Measurements from ENCODE around the gene DUOXA1. TPM values are rescaled to one million over a fixed set of nuclear protein-coding genes. Genes with fewer than 3 reads are reported as not detected.

DUOXA1 gene, protein sequence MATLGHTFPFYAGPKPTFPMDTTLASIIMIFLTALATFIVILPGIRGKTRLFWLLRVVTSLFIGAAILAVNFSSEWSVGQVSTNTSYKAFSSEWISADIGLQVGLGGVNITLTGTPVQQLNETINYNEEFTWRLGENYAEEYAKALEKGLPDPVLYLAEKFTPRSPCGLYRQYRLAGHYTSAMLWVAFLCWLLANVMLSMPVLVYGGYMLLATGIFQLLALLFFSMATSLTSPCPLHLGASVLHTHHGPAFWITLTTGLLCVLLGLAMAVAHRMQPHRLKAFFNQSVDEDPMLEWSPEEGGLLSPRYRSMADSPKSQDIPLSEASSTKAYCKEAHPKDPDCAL
- total RNA-seq = 1 to 10 TPM; 1.1 to 2.1 TPM
- long read RNA-seq, partial matches to known transcripts = 1 of 2 reads
- long read RNA-seq, other reads (novel, unspliced or antisense) = 1 of 2 reads

- intact Hi-C loops (cut with DNase I) = no loop called here
- DNase-seq = peak; percentile 64
- peak; percentile 84 to 96 for ATAC-seq
These were observed at the start of gene DUOXA1, which contains the start of gene DUOX1 for GRCh38 chr15:45129651-45130129. Gene DUOXA1, minus strand, starts transcription at chr15:45129879. Its CDS starts 6,865 bp downstream, at chr15:45123014. Gene DUOX1, plus strand, starts transcription at chr15:45129994. Its CDS starts 1,973 bp downstream, at chr15:45131967.

GRCh38 chr15:45177285-45177684 is 47.6 kb upstream of the DUOXA1 start:
- no peak for ATAC-seq
- intact Hi-C loops (cut with DNase I) = no loop called here

DNA sequence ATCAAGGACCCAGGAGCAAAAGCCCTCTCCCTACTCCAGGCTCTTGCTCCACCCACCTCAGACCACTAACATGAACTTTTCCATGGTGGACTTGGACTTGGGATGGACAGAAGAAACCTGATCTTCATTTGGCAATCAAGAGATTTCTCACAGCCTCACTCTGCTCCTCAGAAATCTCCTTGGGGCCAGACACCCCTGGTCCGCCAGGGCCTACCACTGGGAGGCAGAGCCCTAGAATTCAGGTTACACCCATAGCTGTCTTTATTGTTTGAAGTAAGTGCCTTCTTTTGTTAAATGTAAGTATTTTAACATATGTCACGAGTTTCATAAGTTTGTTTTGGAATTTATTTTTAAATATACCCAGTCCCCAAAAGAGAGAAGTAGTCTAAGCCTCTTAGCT is 44.9 kb upstream of the DUOXA1 start:
- DNase-seq (no peak), ATAC-seq (no peak)
- intact Hi-C loops (cut with DNase I) = no loop called here

More at GRCh38 chr15:45177285-45177684, 47.6 kb upstream of the DUOXA1 start:
- no peak for DNase-seq

DNA sequence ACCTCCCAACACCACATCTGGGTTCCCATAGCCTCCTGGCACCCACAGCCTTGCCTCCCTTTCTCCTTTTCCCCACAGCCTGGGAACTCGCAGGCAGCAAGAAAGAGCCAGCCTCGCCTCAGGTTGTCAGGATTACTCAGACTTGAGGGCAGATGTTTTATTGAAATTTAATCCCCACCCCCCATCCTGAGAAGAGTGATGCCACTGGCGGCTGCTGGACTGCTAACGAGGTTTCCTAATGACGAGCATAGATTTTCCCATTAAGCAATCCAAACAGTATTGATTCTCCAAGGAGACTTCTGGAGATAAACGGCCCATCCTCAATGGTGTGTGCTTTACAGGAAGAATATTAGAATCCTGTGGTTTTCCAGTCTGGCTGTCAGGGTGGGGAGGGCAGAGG is 44.4 kb upstream of the DUOXA1 start:
- intact Hi-C loops (cut with DNase I) = no loop called here
- ATAC-seq = no peak
- no peak for DNase-seq

GRCh38 chr15:45171912-45172311 is 42.2 kb upstream of the DUOXA1 start:
- intact Hi-C loops (cut with DNase I) = no loop called here
- no peak for DNase-seq
- ATAC-seq = no peak

DNA sequence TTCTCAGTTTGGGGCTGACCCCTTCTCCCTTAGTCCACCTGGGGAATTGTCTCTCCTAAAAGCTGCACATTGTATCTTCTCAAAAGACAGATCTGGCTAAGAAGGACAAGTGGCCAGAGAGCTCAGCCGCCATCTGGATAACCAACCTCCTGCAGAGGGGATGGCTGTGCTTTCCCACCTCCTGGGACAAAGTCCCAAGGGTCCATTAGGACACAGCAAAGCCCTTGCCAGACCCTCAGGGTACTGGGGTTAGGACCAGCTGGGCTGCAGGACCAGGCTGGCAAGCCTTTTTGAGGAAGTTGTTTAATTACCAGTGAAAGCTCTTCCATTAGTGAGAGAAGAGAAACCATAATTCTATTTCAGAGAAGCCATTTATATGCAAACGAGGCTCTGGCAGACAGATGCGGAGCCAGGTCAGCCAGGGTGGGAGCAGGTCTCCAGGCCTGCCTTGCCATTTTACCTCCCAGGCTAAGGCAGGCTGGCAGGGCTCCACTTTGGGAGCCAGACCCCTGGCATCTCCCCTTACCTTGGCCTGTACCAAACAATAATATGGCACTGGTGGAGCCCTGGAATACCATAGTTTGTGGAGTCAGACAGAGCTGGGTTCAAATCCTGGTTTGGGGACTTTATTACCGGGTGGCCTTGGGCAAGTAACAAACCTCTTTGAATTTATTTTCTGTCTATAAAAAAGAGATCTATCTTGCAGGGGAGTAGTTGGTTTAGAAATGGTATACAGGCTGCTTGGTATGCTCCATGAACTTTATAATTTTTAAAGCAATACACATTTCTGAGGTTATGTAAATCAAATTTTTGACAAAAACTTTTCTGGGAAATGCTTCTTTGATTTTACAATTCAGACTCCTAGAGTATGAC is 40.2 kb upstream of the DUOXA1 start:
- no peak for DNase-seq
- no peak for ATAC-seq
- intact Hi-C loops (cut with DNase I) = no loop called here

DNA sequence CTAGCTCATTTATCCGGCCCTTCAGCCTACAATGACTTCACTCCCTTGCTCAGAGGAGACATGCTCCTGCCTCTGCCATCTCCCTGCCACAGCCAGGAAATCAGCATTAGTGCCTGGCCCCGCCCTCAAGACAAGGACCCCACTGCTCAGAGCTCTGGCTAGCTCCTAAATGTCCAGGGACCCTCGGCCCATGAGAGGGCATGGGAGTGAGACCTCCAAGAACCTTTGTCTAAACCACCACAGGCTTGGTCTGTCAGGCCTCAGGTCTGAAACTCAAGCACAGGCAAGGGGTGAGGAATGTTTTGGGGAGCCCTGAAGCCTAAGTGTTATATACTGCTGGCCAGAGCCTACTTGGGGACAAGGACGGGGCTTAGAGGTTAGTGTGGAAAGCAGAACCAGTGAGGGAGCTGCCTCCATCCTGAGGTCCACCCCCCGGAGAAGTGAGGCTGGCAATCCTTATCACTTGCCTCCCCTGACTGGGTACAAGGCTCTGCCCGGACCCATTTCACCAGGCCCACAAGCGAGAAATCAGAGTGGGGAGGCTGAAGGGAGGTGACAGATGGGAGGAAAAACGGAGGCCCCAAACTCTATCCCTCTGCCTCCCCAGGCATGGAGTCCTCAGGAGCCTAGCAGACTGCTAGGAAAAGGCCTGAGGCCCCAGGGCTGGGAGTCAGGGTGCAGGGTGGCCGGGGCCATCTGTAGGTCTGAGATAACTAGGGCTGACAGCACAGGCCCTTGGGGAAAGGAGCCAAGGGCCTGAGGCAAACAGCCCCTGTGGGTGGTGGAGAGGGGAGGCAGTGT is 39.3 kb upstream of the DUOXA1 start:
- ATAC-seq (no peak), DNase-seq (no peak)
- intact Hi-C loops (cut with DNase I) = no loop called here

GRCh38 chr15:45168286-45168685 is 38.6 kb upstream of the DUOXA1 start:
- no peak for ATAC-seq
- intact Hi-C loops (cut with DNase I) = no loop called here
- DNase-seq = no peak

DNA sequence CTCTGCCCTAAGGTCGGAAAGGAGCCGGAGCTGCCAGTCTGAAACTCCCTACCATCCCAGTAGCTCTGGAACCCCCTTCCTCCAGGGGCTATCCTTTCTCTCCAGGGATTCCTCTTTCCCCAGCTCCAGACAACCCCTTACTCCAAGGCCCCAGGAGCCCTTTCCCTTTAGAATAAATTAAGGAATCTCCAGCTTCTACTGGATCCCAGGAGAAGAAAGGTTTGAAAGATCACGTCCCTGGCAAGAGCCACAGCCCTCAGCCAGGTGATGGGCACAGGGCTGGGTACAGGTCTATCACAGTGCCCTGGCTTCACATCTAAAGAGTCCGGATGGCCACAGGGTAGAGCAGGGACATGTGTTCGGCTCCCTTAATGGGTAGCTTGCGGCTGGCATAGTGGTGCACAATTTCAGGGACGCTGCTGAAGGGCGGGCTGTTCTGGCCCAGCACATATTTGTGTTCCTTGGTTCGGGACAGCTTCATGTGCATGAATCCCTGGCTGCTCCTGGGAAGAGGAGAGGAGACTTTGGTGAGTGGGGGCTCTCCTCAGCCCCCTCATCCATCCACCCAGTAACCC is 38.0 kb upstream of the DUOXA1 start:
- no peak for ATAC-seq
- intact Hi-C loops (cut with DNase I) = no loop called here
- DNase-seq = no peak

DNA sequence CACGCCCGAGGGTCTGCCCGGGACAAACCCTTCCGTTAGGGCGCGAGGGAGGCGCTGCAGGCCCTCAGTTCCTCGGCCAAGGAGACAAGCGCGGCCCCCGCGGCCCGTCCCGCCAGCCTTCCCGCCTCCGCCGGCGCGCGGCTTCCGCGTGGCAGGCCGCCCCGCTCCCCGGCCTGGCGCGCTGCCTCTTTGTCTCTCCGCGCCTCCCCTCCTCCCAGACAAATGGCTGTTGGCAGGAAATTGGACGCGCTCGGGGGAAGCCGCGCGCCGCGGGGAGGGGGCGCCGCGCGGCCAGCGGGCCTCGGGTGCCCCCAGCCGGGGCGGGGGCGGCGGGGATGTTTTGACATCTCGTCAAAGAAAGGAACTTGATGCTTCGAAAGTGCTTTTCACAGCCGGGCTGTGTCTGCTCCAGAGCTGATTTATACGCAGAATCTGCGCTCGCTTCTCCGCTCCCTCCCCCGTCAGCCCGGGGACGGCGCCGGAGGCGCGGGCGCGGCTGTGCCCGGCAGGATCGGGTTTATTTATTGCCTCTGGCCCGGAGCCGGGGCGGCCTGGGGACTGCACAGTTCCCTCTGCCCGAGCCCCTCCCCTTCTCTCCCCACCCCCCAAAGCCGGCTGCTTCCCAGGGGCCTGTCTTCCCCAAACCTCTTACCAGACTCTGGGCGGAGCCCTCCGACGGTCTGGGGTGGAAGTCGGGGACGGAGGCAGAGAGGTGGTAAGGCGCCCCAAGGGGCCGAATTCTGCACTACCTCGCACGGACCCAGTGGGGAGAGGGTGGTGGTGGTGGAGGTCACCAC is 37.4 kb upstream of the DUOXA1 start:
- intact Hi-C loops (cut with DNase I) = no loop called here
- ATAC-seq (peak; percentile 85 to 87), DNase-seq (peak; percentile 91)

DNA sequence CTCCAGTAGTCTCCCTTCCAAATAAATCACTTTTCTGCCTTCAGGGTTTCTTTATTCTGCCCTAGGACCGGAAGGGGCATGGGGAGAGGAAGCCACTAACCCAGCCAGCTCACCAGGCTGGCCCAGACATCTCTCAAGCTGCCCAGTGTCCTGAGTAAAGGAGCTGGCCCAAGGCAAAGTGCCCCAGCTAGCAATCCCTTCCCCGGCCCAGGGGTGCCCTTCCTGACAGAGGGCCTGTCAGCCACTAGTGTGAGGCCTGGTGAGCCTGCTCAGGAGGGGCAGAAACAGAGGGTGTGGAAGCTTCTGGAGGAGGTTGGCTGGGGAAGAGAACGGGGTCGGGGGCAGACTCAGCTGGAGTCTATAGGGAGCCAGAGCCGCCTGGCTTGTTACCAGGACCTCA is 35.9 kb upstream of the DUOXA1 start:
- DNase-seq (no peak), ATAC-seq (no peak)
- intact Hi-C loops (cut with DNase I) = no loop called here

DNA sequence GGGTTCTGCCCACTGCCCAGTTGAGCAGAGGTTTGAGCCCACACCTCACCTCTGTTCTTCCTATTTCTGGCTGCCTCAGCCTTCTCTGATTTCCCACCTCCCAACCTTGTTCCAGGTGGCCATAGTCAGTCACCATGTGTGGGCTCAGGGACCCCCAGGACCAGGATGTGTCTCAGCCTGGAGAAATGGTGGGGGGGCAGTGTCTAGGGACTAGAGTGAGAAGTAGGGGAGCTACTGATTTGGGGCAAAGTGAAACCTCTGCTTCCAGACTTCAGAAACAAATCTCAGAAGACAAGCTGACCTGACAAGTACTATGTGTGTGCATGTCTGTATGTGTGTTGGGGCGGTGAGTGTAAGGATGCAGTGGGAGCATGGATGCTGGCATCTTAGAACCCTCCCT is 35.2 kb upstream of the DUOXA1 start:
- intact Hi-C loops (cut with DNase I) = loop anchor here in 1 of 2 donors (5.0 kb wide), 3 partner anchors 32 to 292 kb away; no protein-coding TSS in a partner anchor
- DNase-seq (no peak), ATAC-seq (no peak)

DNA sequence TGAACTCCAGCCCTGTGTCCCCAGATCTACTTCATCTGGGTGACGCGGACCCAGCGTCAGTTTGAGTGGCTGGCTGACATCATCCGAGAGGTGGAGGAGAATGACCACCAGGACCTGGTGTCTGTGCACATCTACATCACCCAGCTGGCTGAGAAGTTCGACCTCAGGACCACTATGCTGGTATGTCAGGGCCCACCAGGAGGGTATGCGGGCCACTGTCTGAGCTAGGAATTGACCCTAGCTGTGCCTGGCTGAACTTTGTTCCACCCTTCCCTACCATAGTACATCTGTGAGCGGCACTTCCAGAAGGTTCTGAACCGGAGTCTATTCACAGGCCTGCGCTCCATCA is 33.8 kb upstream of the DUOXA1 start:
- ATAC-seq (no peak), DNase-seq (no peak)
- intact Hi-C loops (cut with DNase I) = loop anchor here in 1 of 2 donors (2.0 to 5.0 kb wide), 4 partner anchors 34 to 294 kb away; no protein-coding TSS in a partner anchor

GRCh38 chr15:45162771-45163507 is 33.3 kb upstream of the DUOXA1 start:
- intact Hi-C loops (cut with DNase I) = loop anchor here in 1 of 2 donors (2.0 to 5.0 kb wide), 4 partner anchors 34 to 294 kb away; no protein-coding TSS in a partner anchor
- peak; percentile 35 to 56 for ATAC-seq

DNA sequence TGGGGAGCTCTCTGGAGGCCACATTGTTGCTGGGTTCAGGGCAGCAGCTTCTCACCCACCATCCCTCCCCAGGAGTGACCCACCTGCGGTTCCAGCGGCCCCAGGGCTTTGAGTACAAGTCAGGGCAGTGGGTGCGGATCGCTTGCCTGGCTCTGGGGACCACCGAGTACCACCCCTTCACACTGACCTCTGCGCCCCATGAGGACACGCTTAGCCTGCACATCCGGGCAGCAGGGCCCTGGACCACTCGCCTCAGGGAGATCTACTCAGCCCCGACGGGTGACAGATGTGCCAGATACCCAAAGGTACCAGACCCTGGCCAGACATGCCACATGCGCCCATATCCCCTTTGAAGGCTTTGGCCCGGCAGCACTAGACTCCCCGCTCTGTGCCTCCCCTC is 32.0 kb upstream of the DUOXA1 start:
- intact Hi-C loops (cut with DNase I) = loop anchor here in 1 of 2 donors (2.0 to 5.0 kb wide), 4 partner anchors 36 to 296 kb away; no protein-coding TSS in a partner anchor
- DNase-seq (no peak), ATAC-seq (no peak)

More at GRCh38 chr15:45162771-45163507, 33.3 kb upstream of the DUOXA1 start:
- peak; percentile 84 for DNase-seq

- ATAC-seq = peak in 1 of 2 donors; percentile 21
- intact Hi-C loops (cut with DNase I) = no loop called here
- peak; percentile 52 for DNase-seq
These were observed 28.3 kb upstream of the DUOXA1 start for GRCh38 chr15:45157974-45158373.

Measured in left cardiac atrium (tissue), 4 donors.